M059J (cell line): ENCODE data around the gene CHN2. TPM values are rescaled to one million over a fixed set of nuclear protein-coding genes. Genes with fewer than 3 reads are reported as not detected.

Experiments
- DNase-seq: peaks from one replicate; pipeline ENCODE4 v3.0.0-alpha.2; 2012; ENCODE audit warnings: low read depth
- total RNA-seq: library from RNA; depleted of rRNA; stranded (reverse); fragments of >200 nt; shearing (Covaris generic); gene quantifications from 2 replicates; pipeline ENCODE4 v1.2.3, GENCODE V29; 2014; rRNA removed

The CHN2 gene
- not detected in 2 replicates for total RNA-seq

DNA sequence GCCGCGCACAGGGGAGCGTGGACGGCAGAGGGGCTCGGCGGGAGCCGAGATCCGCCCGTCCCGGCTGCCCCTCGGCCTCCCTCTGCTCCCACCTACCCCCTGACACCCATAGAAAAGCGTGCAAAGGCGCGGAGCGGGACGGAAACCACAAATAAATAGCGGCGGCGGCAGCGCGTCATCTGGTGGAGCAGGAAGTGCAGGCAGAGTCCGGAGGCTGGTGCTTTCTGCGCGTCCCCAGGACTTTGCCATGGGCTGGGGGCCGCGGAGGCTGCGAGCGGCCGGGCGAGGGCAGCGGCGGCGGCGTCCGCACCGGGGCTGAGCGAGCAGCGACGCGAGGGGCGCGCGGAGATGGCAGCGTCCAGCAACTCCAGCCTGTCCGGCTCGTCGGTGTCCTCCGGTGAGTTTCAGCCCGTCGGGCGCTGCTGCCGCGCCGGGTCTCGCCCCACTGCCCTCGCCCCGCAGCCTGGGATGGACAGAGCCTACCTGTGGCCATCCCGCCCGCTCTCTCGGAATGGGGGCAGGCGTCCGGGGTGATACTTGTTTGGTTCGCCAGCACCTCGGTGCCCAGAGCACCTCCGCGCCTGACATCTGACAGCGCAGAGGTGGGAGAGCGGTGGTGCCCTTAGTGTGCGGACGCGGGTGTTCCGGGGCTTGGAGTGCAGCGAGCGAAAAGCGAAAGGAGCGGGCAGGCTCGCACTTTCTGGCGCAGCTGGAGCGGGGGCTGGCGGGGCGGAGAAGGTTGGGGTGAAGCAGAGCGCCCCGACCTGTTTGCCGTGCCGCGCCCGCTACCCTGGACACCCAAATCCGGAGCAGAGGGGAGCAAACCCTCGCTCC is at the start of gene CHN2:
CHN2 (plus strand) TSS at position 182 of the 834 bp plus-strand sequence.
- peak; percentile 17 for DNase-seq

DNA sequence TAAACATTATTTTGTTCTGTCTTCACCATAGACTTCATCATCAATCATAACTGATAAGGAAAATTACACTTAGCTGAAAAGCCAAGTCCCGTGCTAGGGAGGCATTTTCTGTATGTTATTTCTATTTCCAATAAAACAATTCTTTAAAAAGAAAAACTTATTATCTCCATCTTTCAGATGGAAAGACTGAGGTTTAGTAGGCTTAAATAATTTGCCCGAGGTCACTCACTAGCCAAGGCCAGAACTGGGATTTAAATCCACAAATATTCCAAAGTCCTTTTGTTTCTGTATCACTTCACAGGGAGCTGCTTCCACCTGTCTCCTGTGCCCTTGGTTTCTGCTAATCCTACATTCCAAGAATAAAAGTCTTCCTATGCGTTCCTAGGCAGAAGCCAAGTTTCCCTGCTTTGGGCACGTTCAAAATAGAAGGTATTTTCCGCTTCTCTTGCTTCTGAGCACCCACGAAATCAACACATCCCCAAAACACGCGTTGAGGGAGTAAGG is 49.0 kb upstream of the CHN2 start:
- no peak for DNase-seq

DNA sequence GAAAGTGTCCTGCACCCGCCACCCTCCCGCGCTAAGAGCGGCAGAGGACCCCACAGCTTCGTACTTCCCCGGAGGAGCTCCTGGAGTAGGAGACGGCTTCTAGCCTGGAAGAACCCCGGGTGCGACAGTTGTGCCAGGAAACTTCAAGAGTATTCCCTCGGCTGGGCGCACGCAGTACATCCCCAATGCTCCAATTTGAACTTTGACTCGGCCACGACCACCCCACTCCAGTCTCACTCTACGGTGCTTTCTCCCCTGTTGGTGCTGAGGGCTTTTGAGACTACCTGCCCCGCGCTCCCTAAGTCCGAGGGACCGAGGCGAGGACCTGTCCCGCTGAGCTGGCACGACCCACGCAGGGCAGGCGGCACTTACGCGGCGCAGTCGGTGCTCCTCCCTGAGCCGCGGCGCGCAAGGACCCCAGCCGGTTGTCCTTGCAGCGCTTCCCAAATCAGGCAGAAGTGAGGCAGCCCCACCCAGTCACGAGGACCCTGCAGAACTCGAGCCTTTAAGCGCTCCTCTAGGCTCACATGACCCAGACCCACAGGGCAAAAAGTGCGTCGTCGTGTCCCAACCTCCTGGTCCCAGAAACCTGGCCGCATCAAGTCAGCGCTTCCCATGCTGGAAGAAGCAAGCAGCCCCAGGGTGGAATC is 48.4 kb upstream of the CHN2 start, which contains the start of gene CPVL:
CPVL (minus strand) TSS at position 481 of the 650 bp plus-strand sequence. CDS start 25,476 bp downstream, outside the sequence.
- DNase-seq = peak; percentile 3

DNA sequence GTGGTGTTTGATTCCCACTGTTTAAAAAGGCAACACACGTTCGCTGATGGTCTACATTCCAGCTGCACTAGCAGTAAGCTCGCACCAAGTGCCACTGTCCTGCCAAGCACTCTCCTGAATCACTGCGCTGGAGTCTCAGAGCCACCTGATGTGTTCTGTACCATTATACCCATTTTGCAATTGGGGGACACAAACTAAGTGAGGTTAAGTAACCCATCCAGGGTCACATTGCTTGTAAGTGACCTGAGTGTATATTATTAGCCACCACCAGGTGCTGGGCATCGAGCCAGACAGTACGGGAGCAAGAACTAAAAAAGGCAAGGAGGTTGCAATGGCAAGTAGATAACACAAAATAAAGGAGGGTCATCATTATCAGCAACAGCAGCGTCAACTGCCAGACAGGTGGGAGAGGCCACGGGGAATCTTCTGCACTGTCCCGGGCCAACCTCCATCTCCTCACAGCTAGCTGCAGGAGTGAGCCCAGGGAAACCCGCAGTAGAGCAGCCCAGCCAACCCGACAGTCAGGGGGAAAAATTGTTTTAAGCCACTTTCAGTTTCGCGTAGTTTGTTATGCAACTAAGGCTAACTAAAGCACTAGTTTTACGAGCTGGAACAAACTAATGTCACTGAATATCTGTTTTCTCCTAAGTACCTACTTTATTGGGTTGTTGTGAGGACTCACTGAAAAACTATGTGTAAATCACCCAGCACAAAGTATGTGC is 47.5 kb upstream of the CHN2 start:
- DNase-seq = peak; percentile 34

DNA sequence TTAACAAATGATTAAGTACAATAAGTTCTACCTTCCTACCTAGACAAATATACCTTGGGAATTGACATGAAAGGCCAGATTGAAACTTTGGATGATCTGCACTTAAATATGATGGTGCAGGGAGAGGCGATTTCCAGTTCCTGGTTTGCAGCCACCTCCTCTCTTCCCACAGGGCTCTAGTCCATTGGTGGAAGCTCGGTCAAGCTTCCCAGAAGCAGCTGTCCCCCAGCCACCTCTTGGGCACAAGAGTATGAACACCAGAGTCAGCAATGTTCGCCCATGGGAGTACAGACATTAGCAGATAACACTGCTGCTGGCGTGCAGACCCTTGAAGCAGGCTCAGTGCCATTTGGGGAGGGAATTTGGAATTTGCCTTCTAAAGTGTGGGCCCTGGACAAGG is 46.8 kb upstream of the CHN2 start:
- DNase-seq = no peak

DNA sequence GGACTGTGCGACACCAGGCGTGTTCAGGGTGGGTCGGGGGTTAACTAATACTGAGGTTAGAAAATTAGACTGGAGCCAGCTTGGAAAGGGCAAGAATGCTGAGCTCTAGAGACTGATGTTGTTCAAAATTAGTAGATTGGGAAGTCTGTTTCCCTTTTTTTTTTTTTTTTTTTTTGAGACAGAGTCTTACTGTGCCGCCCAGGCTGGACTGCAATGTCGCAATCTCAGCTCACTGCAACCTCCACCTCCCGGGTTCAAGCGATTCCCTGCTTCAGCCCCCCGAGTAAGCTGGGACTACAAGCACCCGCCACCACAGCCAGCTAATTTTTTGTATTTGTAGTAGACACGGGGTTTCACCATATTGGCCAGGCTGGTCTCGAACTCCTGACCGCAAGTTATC is 45.5 kb upstream of the CHN2 start:
- no peak for DNase-seq

DNA sequence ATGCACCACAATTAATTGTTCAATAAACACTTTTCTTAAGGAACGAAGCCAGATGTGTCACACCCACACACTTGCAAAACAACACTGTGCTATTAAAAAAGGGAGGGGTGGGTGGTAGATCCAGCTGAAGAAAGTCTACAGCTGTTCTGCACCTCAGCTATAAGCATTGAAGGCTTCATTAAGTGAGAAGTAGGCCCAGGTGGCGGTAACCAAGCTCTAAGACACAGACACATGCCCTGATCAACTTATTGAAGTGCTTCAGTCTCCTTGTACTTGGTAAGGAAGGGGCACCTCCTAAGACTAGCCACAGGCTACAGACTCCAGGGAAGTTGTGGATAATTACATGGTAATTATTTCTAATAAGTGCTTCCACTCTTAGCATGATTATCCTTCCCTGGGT is 43.7 kb upstream of the CHN2 start:
- DNase-seq = no peak

DNA sequence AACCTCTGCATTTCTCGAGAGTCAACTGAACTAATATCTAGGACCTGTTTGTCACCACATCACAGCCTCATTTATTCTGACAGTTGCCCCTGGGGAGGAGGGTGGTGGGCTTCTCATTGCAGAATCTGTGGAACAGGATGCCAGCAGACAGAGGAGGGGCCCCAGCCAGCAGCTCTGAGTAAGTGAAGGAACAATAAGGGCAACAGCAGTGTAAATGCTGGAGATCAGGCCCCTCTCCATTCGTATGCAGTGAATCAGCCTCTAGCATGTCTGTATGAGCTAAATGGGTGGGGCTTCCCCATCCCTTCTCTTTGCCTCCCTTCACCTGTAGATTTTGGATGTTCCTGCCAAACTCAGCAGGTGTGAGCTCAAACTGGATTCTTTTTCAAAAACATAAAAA is 40.5 kb upstream of the CHN2 start:
- no peak for DNase-seq

DNA sequence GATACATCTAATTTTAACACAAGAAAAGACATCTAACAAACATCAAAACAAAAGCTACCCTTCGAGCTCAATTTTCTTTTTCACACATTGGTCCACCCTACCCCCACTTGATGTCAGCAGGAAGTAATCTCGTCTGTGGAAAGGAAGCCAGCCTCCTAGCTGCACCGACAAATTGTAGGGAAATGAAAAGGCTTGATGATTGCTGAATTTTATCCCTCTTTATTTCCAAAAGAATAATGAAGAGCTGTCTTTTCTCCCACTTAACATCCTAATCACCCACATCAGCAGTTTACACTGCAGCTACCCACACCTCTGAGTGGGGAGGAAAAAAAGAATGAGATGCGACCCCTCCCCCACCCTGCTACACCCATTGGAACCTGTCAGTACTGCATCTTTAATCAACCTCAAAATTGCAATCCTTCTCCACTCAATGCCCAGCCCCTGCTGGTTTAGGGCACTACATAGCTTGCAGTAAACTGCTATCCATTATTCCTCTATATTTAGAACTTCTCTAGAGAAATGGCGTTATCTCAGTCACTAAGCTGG is 37.6 kb upstream of the CHN2 start:
- no peak for DNase-seq

DNA sequence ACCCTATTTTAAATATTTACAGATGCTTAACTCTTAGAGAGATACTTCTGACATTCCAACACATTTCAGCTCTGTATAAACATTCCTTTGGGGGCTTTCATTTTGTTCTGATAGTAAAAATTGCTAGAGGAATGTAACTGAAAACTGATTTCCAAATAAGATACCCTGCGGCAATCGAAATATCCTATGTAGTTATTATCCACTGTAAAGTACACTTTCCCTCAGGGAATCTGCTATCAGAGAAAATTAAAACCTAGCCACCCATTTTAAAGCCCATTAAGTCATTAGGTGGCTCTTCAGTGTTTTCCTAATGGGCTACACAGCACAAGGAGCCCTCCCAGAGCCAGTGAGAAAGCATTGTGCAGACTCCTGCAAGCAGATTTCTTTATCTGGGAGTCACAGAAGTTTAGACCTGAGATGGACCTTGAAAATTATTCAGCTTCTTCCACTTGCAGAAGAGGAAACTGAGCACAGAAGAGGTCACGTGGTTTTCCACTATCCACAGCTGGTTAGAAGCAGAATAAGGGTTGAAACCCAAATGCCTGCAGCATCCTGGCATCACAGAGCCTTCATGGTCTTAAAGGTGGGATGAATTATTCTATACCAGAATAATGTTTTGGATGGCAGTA is 35.7 kb upstream of the CHN2 start:
- no peak for DNase-seq

DNA sequence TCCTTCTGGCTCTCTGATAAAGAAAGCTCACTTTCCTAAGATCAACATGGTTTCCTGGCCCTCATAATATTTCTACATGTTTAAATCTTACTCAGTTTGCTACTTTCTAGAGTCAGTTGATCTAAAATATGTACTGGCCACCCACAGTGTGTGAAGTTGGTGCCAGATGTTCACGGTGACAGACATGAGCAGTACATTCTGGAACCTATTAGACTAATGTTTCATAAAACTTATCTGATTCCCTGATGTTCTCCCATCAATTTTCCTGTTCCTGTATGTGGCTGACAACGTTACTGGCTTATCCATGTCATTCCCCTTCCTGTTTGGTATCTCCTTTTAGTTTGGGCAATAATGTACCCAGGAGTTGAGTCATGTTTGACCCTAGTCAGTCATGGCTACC is 34.5 kb upstream of the CHN2 start:
- no peak for DNase-seq

DNA sequence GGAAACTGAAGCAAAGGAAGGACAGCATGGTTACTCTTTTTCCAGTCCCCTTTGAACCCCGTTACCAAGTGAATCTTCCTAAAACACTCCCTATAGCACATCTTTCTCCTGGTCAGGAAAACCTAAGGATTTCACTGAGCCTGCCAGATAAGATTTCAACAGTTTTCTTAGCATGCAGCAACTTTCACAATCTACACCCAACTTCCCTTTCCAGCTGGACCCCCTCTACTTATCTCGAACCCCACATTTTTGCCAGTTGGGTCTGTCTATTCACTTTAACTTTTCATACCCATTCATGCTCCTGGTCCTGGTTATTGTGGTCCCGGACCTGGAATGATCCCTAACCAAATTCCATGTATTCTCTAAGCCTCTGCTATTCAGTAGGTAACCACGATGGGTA is 33.3 kb upstream of the CHN2 start:
- DNase-seq = no peak

DNA sequence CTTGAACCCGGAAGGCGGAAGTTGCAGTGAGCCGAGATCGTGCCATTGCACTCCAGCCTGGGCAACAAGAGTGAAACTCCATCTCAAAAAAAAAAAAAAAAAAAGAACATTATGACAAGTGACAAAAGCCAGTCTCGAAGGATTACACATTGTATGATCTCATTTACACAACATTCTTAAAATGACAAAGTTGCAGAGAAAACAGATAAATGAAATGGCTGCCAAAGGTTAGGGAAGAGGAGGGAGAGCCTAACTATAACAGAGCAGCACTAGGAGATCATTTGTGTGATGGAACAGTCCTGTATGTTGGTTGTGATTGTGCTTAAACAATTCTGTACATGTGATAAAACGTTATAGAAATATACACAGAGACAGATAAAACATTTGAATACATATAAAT is 32.0 kb upstream of the CHN2 start:
- no peak for DNase-seq

DNA sequence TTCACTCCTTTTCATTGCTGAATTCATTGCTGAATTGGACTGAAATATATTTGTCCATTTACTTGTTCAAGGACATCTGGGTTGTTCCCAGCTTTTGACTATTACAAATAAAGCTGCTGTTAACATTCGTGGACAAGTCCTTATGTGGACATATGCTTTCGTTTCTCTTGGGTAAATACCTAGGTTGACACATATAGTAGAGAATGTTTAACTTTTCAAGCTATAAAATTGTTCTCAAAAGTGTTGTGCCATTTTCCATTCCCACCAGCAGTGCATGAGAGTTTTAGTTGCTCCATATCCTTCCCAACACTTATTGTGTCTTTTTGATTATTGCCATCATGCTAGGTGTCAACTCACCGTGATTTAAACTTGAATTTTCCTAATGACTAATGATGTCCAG is 30.7 kb upstream of the CHN2 start:
- DNase-seq = no peak

DNA sequence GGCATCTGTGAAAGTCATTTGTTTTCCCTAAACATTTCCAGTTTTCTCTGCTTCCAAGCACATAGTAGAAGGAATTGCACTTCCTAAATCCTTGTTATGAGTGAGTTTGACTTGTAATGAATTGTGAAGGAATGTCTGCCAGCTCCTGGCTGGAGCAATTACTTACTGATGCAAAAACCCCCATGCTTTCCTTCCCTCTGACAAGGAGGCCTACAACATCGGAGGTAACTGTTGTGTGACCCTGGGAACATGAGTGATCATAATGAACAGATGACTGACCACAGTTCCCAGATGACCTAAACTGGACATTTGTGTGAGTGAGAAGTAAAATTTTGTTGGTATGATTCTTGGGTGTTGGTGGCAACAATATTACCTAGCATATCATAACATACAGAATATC is 26.9 kb upstream of the CHN2 start:
- no peak for DNase-seq

DNA sequence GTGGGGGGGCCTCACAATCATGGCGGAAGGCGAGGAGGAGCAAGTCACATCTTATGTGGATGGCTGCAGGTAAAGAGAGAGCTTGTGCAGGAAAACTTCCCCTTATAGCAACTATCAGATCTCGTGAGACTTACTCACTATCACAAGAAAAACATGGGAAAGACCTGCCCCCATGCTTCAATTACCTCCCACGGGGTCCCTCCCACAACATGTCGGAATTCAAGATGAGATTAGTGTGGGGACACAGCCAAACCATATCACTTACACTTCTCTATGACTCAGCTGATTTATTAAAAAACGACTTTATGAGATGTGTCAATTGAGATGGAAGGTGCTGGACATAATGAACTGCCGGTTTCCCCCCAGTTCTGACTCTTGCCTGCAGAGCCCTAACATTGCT is 23.8 kb upstream of the CHN2 start:
- DNase-seq = no peak

DNA sequence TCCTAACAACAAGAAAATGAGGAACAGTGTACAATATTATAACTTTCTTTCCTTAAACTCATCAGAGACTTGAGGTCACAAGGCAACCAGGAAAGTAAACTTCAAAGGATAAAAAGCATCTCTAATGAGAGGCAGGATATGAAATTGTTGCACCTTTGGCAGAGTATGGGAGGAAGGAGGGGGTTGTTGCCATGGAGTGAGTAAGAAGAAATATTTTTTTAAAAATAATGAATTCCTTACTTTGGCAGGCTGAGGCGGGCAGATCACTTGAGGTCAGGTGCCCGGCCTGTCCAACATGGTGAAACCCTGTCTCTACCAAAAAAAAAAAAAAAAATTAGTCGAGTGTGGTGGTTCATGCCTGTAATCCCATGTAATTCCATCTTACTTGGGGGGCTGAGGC is 21.1 kb upstream of the CHN2 start:
- no peak for DNase-seq

DNA sequence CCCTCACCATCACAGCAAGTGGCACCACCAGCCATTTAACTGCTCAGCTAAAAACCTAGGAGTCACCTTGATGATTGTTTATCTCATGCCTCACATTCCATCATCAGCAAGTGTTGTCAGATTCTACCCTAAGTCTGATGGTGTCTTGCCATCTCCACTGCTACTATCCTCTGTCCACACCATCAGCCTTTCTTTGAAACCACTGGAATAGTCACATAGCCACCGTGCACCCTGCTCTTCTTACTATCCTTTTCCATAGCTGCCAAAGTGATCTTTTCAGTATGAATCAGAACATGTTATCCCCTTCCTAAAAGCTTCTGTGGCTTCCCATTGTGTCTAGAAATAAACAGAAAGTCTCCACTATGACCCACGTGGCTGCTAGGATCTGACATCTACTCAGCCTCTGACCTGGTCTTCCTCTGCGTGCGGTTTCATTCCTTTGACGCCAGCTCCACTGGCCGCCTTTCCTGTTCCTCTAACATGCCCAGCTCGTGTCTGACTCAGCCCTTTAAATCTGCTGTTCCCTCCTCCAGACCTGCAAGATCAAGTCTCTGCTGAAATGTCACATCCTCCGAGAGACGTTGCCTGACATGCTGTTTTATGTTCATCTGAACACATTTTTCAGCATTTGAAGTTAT is 16.5 kb upstream of the CHN2 start:
- peak; percentile 21 for DNase-seq

DNA sequence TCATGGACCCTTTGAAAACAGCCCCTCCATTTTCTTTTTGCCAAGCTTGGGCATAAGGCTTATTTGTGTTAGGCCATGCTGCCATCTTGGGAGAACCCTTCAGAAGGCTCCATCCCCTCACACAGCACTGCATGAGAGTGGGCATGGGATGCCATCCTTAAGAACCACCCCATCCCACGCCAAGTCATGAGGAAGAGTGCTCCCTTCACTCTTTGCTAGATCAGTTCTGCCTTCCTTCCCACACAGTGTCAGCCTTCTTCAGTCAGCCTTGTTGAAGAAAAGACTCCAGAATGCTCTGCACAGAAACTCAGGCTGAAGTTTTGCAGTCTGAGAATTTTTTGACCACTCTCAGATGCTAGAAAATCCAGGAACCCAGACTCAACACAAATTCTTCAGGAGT is 15.5 kb upstream of the CHN2 start:
- no peak for DNase-seq

DNA sequence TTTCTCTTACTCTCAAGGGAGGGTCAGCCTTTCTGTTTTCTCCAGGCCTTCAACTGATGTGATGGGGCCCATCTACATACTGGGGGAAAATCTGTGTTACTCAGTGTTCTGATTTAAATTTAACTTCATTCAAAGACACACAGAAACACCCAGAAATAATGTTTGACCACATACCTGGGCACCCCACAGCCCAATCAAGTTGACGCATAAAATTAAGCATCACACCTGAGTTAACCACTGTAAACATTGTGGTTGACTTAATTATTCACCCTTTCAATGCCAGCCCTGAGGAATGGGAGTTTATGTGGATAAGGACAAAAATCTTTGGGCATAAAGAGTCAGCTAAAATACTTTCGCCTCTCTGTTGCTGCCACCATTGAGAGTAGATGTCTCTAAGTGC is 10.0 kb upstream of the CHN2 start:
- no peak for DNase-seq

DNA sequence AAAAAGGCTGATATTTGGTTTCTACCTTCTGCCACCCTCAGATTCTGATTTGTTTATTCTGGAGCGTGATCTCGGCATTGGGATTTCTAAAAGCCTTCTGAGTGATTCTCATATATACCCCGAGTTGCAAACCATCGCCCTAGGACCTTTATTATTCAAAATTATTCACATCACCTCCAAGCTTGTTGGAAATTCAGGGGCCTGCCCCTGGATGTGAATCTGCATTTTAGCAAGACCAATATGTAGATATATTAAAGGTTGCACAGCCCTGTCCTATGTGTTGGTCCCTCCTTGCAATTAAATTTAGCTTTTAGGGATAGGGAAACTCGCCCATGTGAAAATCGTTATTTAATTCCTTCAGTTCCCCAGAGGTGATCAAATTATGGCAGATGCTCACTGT is 9.0 kb upstream of the CHN2 start:
- DNase-seq = no peak
